Lower leg skin (tissue), 4 donors: ENCODE data around the gene AOPEP. TPM values are rescaled to one million over a fixed set of nuclear protein-coding genes. Genes with fewer than 3 reads are reported as not detected.

Source experiments
- DNase-seq, 2 donors: peaks; one replicate each; pipeline ENCODE4 v3.0.0-alpha.2; 2019; ENCODE audit warnings: low spot score in 2 of 2
- H3K4me3 ChIP-seq: fragments of 200-600 bp; sonication (generic); 2 replicates; pipeline ENCODE4 v1.5.1; 2017; ENCODE audit warnings: mild to moderate bottlenecking, low read depth; ENCODE audit not compliant: poor library complexity, severe bottlenecking
- CTCF ChIP-seq, 3 donors: fragments of 450-650 bp; IDR thresholded peaks; one replicate each; pipeline ENCODE4 v1.5.1; 2016; ENCODE audit warnings: antibody characterized with exemption in 3 of 3, mild to moderate bottlenecking in 3 of 3, moderate library complexity in 2 of 3
- POLR2A ChIP-seq, 2 donors: fragments of 450-650 bp; IDR thresholded peaks; one replicate each; pipeline ENCODE4 v1.6.1; 2016 to 2017; ENCODE audit warnings: antibody characterized with exemption in 2 of 2, mild to moderate bottlenecking in 1 of 2, moderate library complexity in 1 of 2
- WGBS, 2 donors: methylation state at CpG; one replicate each; pipeline ENCODE4 v1.1.5; 2018; 5-methylcytosine and 5-hydroxymethylcytosine counted together
- intact Hi-C: fragments of 100-400 bp; cut with DNase I; formaldehyde crosslinking; loops from one replicate; pipeline ENCODE4 v1.15.0; 2023; ENCODE audit warnings: low total_unique reads
- total RNA-seq, 4 donors: library from RNA; depleted of rRNA; stranded (reverse); fragments of >200 nt; gene quantifications; one replicate each; pipeline ENCODE4 v1.1.0, GENCODE V29; 2016

The AOPEP gene
- total RNA-seq, 4 donors from 2014 or later, result 66.3 to 136 (median 118) TPM

- intact Hi-C loops, result no loop called here
- no peak for DNase-seq
- no peak overlapping the region for H3K4me3 ChIP-seq
- WGBS, 2 donors, result 24 to 33% methylated on average over 1 of the region's 1 CpG
- TF ChIP-seq CTCF (IDR thresholded peaks at IDR 0.05), result no peak
- TF ChIP-seq POLR2A (IDR thresholded peaks at IDR 0.05), result no peak
Measured at GRCh38 chr9:94894094-94894699, 167.7 kb downstream of the AOPEP start.

- TF ChIP-seq CTCF (IDR thresholded peaks at IDR 0.05) (no peak), POLR2A (IDR thresholded peaks at IDR 0.05) (no peak)
- H3K4me3 ChIP-seq, result no peak overlapping the region
- DNase-seq, result peak in 1 of 2 donors; percentile 4
- WGBS, 2 donors, result 65 to 81% methylated on average over 3 of the region's 3 CpGs
- intact Hi-C loops, result no loop called here
Measured at GRCh38 chr9:94895668-94896067, 169.2 kb downstream of the AOPEP start.

- TF ChIP-seq POLR2A (IDR thresholded peaks at IDR 0.05), result no peak
- TF ChIP-seq CTCF (IDR thresholded peaks at IDR 0.05), result no peak
- 90 to 93% methylated on average over 3 of the region's 3 CpGs for WGBS, 2 donors
- no peak for DNase-seq
- H3K4me3 ChIP-seq, result no peak overlapping the region
- intact Hi-C loops, result no loop called here
Measured at GRCh38 chr9:94896512-94896911, 170.0 kb downstream of the AOPEP start.

- intact Hi-C loops, result no loop called here
- H3K4me3 ChIP-seq, result no peak overlapping the region
- DNase-seq, result peak in 1 of 2 donors; percentile 2
- 94 to 96% methylated on average over 8 of the region's 8 CpGs for WGBS, 2 donors
- no peak for TF ChIP-seq POLR2A (IDR thresholded peaks at IDR 0.05)
Measured at GRCh38 chr9:94899464-94900221, 173.1 kb downstream of the AOPEP start.

DNA sequence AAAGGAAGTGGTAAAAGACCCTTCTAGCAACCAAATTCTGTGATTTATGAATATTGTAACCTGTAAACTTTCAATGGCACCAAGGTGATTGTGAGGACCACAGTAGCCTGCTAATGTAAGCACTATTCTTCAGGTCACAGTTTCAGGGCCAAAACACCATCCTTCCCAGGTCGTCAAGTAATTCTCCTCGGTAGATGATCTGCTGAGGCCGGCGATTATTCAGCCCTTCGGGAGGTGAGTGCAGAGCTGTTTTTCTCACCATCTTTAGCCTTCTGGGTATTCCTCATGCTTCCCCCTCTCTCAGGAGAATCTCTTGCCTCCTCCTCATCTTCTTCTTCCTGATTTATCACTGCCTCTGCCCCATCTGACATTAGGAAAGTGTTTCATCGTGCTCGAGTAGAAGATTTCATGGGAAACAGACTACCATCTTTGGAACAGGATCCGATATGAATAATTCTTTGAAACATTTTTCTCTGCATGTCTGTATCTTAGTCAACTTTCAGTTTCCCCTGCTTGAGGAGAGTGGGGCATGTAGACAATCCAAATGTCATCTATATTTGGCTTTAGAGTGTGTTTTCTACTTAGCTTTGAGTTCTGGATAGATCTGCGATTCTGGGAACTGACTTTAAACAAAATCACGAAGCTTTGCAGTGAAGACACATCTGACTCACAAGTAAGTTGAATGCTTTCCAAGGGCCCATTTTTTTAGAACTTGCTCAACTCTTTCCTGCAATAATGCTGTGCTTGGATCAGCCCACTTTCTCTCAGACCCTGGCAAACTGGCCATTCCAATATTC, 173.9 kb downstream of the AOPEP start:
- DNase-seq, result peak in 1 of 2 donors; percentile 66
- H3K4me3 ChIP-seq, result no peak overlapping the region
- intact Hi-C loops, result no loop called here
- no peak for TF ChIP-seq CTCF (IDR thresholded peaks at IDR 0.05)
- no peak for TF ChIP-seq POLR2A (IDR thresholded peaks at IDR 0.05)
- 36 to 41% methylated on average over 10 of the region's 10 CpGs for WGBS, 2 donors

DNA sequence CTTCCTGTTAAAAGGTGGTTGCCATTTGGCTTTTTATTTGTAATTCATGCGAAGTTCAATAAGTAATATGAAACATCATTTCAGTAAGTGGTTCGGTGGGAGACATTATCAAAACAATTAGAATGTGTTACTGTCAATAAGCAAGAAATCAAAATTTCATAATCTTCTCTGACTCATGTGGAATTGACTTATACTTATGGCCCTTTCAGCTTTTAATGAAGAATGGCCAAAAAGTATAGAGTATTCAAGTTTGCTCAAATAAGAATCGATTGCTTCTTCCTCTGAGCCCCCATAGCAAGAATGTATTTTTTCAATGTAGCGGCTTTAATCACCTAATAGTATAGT, 174.5 kb downstream of the AOPEP start:
- DNase-seq, result no peak
- intact Hi-C loops, result no loop called here
- H3K4me3 ChIP-seq, result no peak overlapping the region
- 36 to 61% methylated on average over 4 of the region's 4 CpGs for WGBS, 2 donors
- TF ChIP-seq POLR2A (IDR thresholded peaks at IDR 0.05), result no peak
- TF ChIP-seq CTCF (IDR thresholded peaks at IDR 0.05), result no peak
